Measurements from ENCODE around the gene FFAR4.

Gene FFAR4

GRCh38 chr10:93614101-93614825, 47.8 kb downstream of the FFAR4 start:
- TF ChIP-seq CTCF (IDR thresholded peaks at IDR 0.05; ENCODE audit: low read depth, low read length): no peak

GRCh38 chr10:93615576-93616235, 49.2 kb downstream of the FFAR4 start:
- no peak for DNase-seq (ENCODE audit: extremely low read depth, low read depth)
- no peak for TF ChIP-seq CTCF (IDR thresholded peaks at IDR 0.05; ENCODE audit: low read depth, low read length)

More at GRCh38 chr10:93614101-93614825, 47.8 kb downstream of the FFAR4 start:
- no peak for DNase-seq (ENCODE audit: extremely low read depth, low read depth)

GRCh38 chr10:93620925-93621324, 54.5 kb downstream of the FFAR4 start:
- TF ChIP-seq CTCF (IDR thresholded peaks at IDR 0.05; ENCODE audit: low read depth, low read length): no peak
- DNase-seq (ENCODE audit: extremely low read depth, low read depth): no peak

- TF ChIP-seq CTCF (IDR thresholded peaks at IDR 0.05; ENCODE audit: low read depth, low read length): no peak
Observed at GRCh38 chr10:93622942-93623341, 56.5 kb downstream of the FFAR4 start.

GRCh38 chr10:93628858-93629257, 62.4 kb downstream of the FFAR4 start:
- DNase-seq (ENCODE audit: extremely low read depth, low read depth): no peak
- no peak for TF ChIP-seq CTCF (IDR thresholded peaks at IDR 0.05; ENCODE audit: low read depth, low read length)

More at GRCh38 chr10:93622942-93623341, 56.5 kb downstream of the FFAR4 start:
- no peak for DNase-seq (ENCODE audit: extremely low read depth, low read depth)

- TF ChIP-seq CTCF (IDR thresholded peaks at IDR 0.05; ENCODE audit: low read depth, low read length): no peak
- no peak for DNase-seq (ENCODE audit: extremely low read depth, low read depth)
Observed at GRCh38 chr10:93629647-93630305, 63.3 kb downstream of the FFAR4 start.

All from AG09319 (cell line).